ENCODE data around the gene DGKZ.
"Not testable (repeated sequence)": the region's sequence is repeated elsewhere in the genome, so short reads cannot be mapped to it uniquely, and the experiment has no call there.

Gene DGKZ

GRCh38 chr11:46369458-46370152, 22.3 kb downstream of the DGKZ start:
- peak; percentile 61 for DNase-seq

DNA sequence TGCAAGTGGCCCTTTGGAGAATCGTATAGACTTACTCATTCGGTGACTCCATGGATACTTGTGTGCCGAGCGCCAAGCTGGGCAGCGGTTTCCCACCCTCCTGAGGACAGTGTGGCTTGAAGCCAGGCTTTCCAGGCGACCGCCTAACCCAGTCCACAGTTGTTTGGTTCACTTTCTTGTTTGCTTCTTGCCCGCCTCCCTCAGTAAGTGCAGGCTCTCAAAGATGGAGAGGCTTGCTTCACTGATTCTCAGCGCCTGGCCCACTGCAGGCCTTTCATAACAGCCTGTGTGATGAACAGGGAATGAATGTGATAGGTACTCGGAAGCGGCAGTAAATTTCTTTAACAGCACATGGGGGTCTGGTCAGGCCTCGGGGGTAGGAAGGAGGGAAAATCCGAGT, 23.0 kb downstream of the DGKZ start:
- no peak for DNase-seq

DNA sequence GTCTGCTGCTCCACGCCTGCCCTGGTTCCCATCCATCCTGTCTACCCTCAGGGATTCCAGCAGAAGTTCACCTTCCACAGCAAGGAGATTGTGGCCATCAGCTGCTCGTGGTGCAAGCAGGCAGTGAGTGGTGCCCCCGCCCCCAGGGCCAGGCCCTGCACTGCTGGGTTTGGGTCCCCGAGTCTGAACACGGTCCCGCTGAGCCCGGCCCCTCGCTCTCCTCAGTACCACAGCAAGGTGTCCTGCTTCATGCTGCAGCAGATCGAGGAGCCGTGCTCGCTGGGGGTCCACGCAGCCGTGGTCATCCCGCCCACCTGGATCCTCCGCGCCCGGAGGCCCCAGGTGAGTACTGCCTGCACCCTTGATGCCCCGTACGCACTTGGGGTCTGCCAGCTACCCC, 24.0 kb downstream of the DGKZ start:
- DNase-seq = not testable (repeated sequence)

- no peak for DNase-seq
Measured at GRCh38 chr11:46372086-46372485, 24.8 kb downstream of the DGKZ start.

GRCh38 chr11:46372501-46372900, 25.2 kb downstream of the DGKZ start:
- DNase-seq = not testable (repeated sequence)

- no peak for DNase-seq
Measured at GRCh38 chr11:46373787-46374740, 26.8 kb downstream of the DGKZ start.

- no peak for DNase-seq
Measured at GRCh38 chr11:46374815-46375214, 27.6 kb downstream of the DGKZ start.

DNA sequence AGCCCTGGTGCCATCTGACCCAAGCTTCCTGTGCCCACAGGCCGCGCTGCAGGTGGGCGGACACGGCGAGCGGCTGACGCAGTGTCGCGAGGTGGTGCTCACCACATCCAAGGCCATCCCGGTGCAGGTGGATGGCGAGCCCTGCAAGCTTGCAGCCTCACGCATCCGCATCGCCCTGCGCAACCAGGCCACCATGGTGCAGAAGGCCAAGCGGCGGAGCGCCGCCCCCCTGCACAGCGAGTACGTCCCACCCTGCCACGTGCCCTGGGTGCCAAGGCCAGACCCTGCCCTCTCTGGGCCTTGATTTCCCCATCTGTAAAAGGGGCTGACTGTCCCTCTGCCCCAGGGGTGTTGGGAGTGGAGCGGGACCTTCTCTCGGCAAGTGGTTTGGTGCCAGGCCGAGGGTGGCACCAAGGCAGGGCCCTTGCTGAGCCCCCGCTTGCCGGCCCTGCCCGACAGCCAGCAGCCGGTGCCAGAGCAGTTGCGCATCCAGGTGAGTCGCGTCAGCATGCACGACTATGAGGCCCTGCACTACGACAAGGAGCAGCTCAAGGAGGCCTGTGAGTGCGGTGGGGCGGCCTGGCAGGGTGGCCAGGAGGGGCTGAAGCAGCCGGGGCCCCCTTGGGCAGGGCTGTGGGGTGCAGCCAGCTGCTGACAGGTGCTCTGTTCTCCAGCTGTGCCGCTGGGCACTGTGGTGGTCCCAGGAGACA, 28.3 kb downstream of the DGKZ start:
- no peak for DNase-seq

- no peak for DNase-seq
Measured at GRCh38 chr11:46376258-46377050, 29.2 kb downstream of the DGKZ start.

DNA sequence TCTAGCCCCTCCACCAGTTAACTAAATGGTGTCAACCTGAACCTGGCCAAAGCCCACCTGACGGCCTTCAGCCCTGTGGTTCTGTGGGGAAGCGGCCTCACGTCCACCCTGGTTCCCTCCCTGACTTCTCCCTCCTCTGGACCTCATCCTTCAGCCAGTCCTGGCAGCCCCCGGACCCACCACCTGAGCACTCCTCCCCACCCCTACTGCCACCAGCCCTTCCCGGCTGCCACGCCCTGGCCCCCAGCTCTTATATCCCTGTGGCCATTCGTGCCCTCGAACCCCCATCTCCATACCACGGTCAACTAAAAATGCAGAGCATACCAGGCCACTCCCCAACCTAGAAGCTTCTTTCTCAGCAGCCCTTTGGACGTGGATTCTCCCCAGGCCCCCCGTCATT, 30.0 kb downstream of the DGKZ start:
- DNase-seq = no peak

GRCh38 chr11:46377831-46378230, 30.6 kb downstream of the DGKZ start:
- no peak for DNase-seq

DNA sequence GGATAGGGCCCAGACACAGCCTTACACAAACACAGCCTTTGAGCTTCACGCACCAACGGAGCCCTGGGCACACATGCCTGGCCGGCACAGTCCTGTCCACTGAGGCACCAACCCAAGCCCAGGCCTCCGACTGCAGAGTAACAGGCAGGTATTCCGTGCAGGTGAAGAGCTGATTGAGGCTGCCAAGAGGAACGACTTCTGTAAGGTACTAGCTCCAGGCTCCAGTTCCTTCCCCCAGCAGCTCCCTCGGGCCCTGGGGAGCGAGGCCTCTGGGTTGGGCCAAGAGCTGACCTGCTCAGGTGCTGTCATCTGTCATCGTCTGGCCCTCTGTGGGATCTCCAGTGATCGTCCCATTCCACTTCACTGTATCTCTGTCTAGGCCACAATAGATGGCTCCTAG, 31.0 kb downstream of the DGKZ start:
- no peak for DNase-seq

DNA sequence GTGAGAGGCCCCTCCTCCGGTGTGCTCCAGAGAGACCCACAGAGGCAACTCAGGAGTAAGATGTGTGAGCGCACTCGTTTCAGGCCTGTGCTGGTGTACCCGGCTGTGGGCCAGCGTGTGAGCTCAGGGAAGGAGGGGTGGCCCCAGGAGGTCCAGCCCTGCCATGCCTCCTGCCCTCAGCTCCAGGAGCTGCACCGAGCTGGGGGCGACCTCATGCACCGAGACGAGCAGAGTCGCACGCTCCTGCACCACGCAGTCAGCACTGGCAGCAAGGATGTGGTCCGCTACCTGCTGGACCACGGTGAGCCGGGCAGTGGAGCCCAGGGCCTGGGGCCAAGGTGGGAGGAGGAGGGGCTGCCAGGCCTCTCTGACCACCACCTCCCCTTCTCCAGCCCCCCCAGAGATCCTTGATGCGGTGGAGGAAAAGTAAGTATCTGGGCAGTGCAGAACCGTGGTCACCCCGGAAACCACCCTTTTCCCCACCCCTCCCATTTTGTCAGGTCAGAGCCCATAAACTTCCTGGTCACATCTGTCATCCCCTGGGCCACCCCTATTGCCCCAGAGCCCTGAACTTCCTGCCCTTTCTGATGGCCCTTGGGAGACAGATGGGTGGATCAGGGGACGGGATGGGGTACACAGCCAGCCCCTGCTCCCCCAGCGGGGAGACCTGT, 31.7 kb downstream of the DGKZ start:
- DNase-seq = no peak

DNA sequence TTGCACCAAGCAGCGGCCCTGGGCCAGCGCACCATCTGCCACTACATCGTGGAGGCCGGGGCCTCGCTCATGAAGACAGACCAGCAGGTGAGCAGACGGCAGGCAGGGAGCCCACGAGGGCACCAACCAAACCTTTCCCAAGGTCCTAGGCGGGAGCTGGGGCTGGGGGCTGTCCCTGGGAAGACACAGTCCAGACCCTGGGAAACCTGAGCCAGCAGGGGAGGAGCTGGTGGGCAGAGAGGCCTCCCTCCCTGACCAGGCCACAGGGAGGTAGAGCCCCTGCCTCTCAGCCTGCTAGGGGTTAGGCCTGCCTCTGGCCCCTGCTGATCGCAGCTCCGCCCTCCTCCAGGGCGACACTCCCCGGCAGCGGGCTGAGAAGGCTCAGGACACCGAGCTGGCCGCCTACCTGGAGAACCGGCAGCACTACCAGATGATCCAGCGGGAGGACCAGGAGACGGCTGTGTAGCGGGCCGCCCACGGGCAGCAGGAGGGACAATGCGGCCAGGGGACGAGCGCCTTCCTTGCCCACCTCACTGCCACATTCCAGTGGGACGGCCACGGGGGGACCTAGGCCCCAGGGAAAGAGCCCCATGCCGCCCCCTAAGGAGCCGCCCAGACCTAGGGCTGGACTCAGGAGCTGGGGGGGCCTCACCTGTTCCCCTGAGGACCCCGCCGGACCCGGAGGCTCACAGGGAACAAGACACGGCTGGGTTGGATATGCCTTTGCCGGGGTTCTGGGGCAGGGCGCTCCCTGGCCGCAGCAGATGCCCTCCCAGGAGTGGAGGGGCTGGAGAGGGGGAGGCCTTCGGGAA, 32.4 kb downstream of the DGKZ start:
- not testable (repeated sequence) for DNase-seq

- peak; percentile 54 for DNase-seq
Measured at GRCh38 chr11:46380340-46381047, 33.2 kb downstream of the DGKZ start.

- DNase-seq = no peak
Measured at GRCh38 chr11:46381048-46381818, 34.0 kb downstream of the DGKZ start, which contains the start of gene MDK. MDK (plus strand) TSS chr11:46381669; CDS start chr11:46382058, 389 bp downstream.

- no peak for DNase-seq
Measured at GRCh38 chr11:46381819-46382645, 34.8 kb downstream of the DGKZ start.

DNA sequence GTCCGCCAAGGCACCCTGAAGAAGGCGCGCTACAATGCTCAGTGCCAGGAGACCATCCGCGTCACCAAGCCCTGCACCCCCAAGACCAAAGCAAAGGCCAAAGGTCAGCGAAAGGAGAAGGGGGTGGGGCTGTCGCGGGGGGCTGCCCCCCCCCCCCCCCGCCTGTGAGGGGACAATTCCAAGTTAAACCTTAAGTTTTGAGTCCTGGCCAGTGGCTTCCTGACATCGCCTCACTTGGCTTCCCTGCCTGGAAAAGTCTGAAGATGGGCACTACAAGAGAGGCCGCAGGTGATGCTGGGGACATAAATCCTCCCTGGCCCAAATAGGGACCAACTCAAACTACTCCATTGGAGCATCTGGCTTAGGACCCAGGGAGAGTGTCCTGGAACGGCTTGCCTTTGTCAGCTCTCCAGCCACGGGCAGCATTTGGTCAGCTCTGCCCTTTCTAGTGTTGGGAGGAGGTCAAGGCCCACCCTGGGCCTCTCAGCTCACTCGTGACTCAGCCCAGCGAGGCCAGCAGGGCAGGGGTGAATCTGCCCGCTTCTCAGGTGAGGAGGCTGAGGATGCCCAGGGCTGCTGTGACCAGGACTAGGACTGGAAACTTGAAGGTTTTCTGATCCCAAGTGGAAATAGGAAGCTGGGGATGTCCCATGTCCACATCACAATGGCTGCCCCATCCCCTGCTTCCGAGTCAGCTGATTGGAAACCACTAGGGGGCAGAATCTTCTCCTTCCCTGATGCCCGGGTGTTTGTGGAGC, 35.6 kb downstream of the DGKZ start:
- DNase-seq = no peak

Measured in activated CD4-positive, alpha-beta T cell treated with anti-CD3 and anti-CD28 coated beads, Interleukin-2, amount 50 U/mL, for 16 hours (primary cell).